Gastroesophageal sphincter (tissue), 4 donors: ENCODE data around the gene TRAPPC3L. TPM values are rescaled to one million over a fixed set of nuclear protein-coding genes. Genes with fewer than 3 reads are reported as not detected.

Source experiments
- ATAC-seq: fragments of 150-250 bp; one replicate; pipeline ENCODE4 v1.9.1; 2016; ENCODE audit warnings: mild to moderate bottlenecking, moderate library complexity
- H3K27ac ChIP-seq, 4 donors: fragments of 200-600 bp; sonication (generic) in 3 of 4; 1 replicate in 3 of 4; 2 replicates in 1 of 4; pipeline ENCODE4 v1.5.1; 2016 to 2019
- H3K27me3 ChIP-seq: fragments of 200-600 bp; sonication (generic); one replicate; pipeline ENCODE4 v1.5.1; 2019
- H3K36me3 ChIP-seq, 2 donors: fragments of 200-600 bp; sonication (generic); one replicate each; pipeline ENCODE4 v1.5.1; 2019; ENCODE audit warnings: control low read depth in 1 of 2
- H3K4me1 ChIP-seq, 3 donors: fragments of 200-600 bp; sonication (generic); 1 replicate in 2 of 3; 2 replicates in 1 of 3; pipeline ENCODE4 v1.5.1; 2016 to 2019; ENCODE audit warnings: control low read depth in 2 of 3
- H3K4me3 ChIP-seq, 2 donors: fragments of 200-600 bp; sonication (generic); one replicate each; pipeline ENCODE4 v1.5.1; 2019; ENCODE audit warnings: mild to moderate bottlenecking in 1 of 2, moderate library complexity in 1 of 2
- H3K9me3 ChIP-seq, 3 donors: fragments of 200-600 bp; sonication (generic); one replicate each; pipeline ENCODE4 v1.5.1; 2017 to 2019; ENCODE audit warnings: control low read depth in 2 of 3
- CTCF ChIP-seq, 4 experiments: fragments of 200-600 bp in 2 of 4; fragments of 450-650 bp in 2 of 4; sonication (generic) in 1 of 4; IDR thresholded peaks; one replicate each; pipeline ENCODE4 v1.5.1; 2017 to 2019; ENCODE audit warnings: antibody characterized with exemption in 4 of 4, mild to moderate bottlenecking in 2 of 4, moderate library complexity in 2 of 4
- EP300 ChIP-seq: sonication (generic); formaldehyde crosslinking; IDR thresholded peaks from one replicate; pipeline ENCODE4 v1.6.1; 2017; ENCODE audit warnings: antibody characterized with exemption, mild to moderate bottlenecking
- POLR2A ChIP-seq, 2 donors: fragments of 450-650 bp; IDR thresholded peaks; one replicate each; pipeline ENCODE4 v1.6.1; 2017; ENCODE audit warnings: antibody characterized with exemption in 2 of 2, mild to moderate bottlenecking in 2 of 2, moderate library complexity in 1 of 2
- POLR2AphosphoS5 ChIP-seq: sonication (generic); formaldehyde crosslinking; IDR thresholded peaks from one replicate; pipeline ENCODE4 v1.6.1; 2017; ENCODE audit warnings: antibody characterized with exemption
- WGBS, 2 donors: methylation state at CpG; one replicate each; pipeline ENCODE4 v1.1.5; 2018; ENCODE audit warnings: low coverage in 1 of 2; 5-methylcytosine and 5-hydroxymethylcytosine counted together
- total RNA-seq, 4 donors: library from RNA; depleted of rRNA; stranded (reverse); fragments of >200 nt; gene quantifications; one replicate each; pipeline ENCODE4 v1.1.0, GENCODE V29; 2016

The TRAPPC3L gene
- total RNA-seq, 4 donors from 2014 or later = not detected

GRCh38 chr6:116452531-116452930 is 93.0 kb downstream of the TRAPPC3L start:
- Histone ChIP-seq H3K27me3 (no peaks in the 10 kb centered on the region), H3K36me3 (no peaks in the 10 kb centered on the region), H3K4me3 (no peak overlapping the region), H3K9me3 (no peaks in the 10 kb centered on the region), H3K27ac (no peak overlapping the region), H3K4me1 (no peaks in the 10 kb centered on the region)
- ATAC-seq = no peak
- WGBS, 2 donors = 90 to 91% methylated on average over 2 of the region's 2 CpGs
- TF ChIP-seq CTCF (IDR thresholded peaks at IDR 0.05) (no peak), EP300 (no peak), POLR2AphosphoS5 (no peak), POLR2A (IDR thresholded peaks at IDR 0.05) (no peak)

- H3K36me3 ChIP-seq = no peaks in the 10 kb centered on the region
- no peak overlapping the region for H3K27ac ChIP-seq
- H3K27me3 ChIP-seq = no peaks in the 10 kb centered on the region
- TF ChIP-seq EP300 (no peak), POLR2A (IDR thresholded peaks at IDR 0.05) (no peak), CTCF (IDR thresholded peaks at IDR 0.05) (no peak), POLR2AphosphoS5 (no peak)
- ATAC-seq = no peak
- no peaks in the 10 kb centered on the region for H3K9me3 ChIP-seq
- no peak overlapping the region for H3K4me3 ChIP-seq
- no peaks in the 10 kb centered on the region for H3K4me1 ChIP-seq
Measured at GRCh38 chr6:116451916-116452315, 93.6 kb downstream of the TRAPPC3L start.

GRCh38 chr6:116450769-116451740 is 94.4 kb downstream of the TRAPPC3L start:
- Histone ChIP-seq H3K27me3 (no peaks in the 10 kb centered on the region), H3K27ac (no peak overlapping the region), H3K4me1 (no peaks in the 10 kb centered on the region), H3K36me3 (no peaks in the 10 kb centered on the region), H3K9me3 (no peaks in the 10 kb centered on the region), H3K4me3 (no peak overlapping the region)
- ATAC-seq = no peak
- TF ChIP-seq POLR2A (IDR thresholded peaks at IDR 0.05) = no peak
- no peak for TF ChIP-seq EP300
- no peak for TF ChIP-seq CTCF (IDR thresholded peaks at IDR 0.05)
- TF ChIP-seq POLR2AphosphoS5 = no peak
- 66 to 82% methylated on average over 6 to 9 of the region's 9 CpGs for WGBS, 2 donors

- Histone ChIP-seq H3K9me3 (no peaks in the 10 kb centered on the region), H3K4me3 (no peak overlapping the region), H3K4me1 (no peaks in the 10 kb centered on the region), H3K36me3 (no peaks in the 10 kb centered on the region), H3K27me3 (no peaks in the 10 kb centered on the region), H3K27ac (no peak overlapping the region)
- TF ChIP-seq POLR2A (IDR thresholded peaks at IDR 0.05) (no peak), CTCF (IDR thresholded peaks at IDR 0.05) (no peak), POLR2AphosphoS5 (no peak), EP300 (no peak)
- ATAC-seq = no peak
- WGBS, 2 donors = 80 to 83% methylated on average over 1 of the region's 1 CpG
Measured at GRCh38 chr6:116450185-116450710, 95.2 kb downstream of the TRAPPC3L start.

GRCh38 chr6:116449565-116449964 is 95.9 kb downstream of the TRAPPC3L start:
- Histone ChIP-seq H3K27me3 (no peaks in the 10 kb centered on the region), H3K9me3 (no peaks in the 10 kb centered on the region), H3K4me3 (no peak overlapping the region), H3K36me3 (no peaks in the 10 kb centered on the region), H3K4me1 (no peaks in the 10 kb centered on the region), H3K27ac (no peak overlapping the region)
- WGBS, 2 donors = 69 to 100% methylated on average over 1 of the region's 1 CpG
- ATAC-seq = no peak
- TF ChIP-seq POLR2AphosphoS5 (no peak), CTCF (IDR thresholded peaks at IDR 0.05) (no peak), EP300 (no peak), POLR2A (IDR thresholded peaks at IDR 0.05) (no peak)
